ENCODE results near the gene FBXO38. TPM values are rescaled to one million over a fixed set of nuclear protein-coding genes. Genes with fewer than 3 reads are reported as not detected.

FBXO38 gene
- total RNA-seq, 1 donor from 2014 or later, result 62.8 TPM

GRCh38 chr5:148471379-148471778 lies 87.6 kb downstream of the FBXO38 start:
- no peak for DNase-seq (ENCODE audit: low read depth, low spot score)

GRCh38 chr5:148474025-148474511 lies 90.3 kb downstream of the FBXO38 start:
- peak; percentile 65 for DNase-seq (ENCODE audit: low read depth, low spot score)

GRCh38 chr5:148476302-148476701 lies 92.5 kb downstream of the FBXO38 start:
- DNase-seq (ENCODE audit: low read depth, low spot score), result no peak

- no peak for DNase-seq (ENCODE audit: low read depth, low spot score)
Observed at GRCh38 chr5:148477429-148477828, 93.7 kb downstream of the FBXO38 start.

GRCh38 chr5:148482196-148482595 lies 98.4 kb downstream of the FBXO38 start:
- DNase-seq (ENCODE audit: low read depth, low spot score), result no peak

- DNase-seq (ENCODE audit: low read depth, low spot score), result no peak
Observed at GRCh38 chr5:148482697-148483462, 99.1 kb downstream of the FBXO38 start.

GRCh38 chr5:148483750-148484149 lies 100.0 kb downstream of the FBXO38 start:
- no peak for DNase-seq (ENCODE audit: low read depth, low spot score)

- no peak for DNase-seq (ENCODE audit: low read depth, low spot score)
Observed at GRCh38 chr5:148484651-148485050, 100.9 kb downstream of the FBXO38 start.

- DNase-seq (ENCODE audit: low read depth, low spot score), result no peak
Observed at GRCh38 chr5:148486456-148486855, 102.7 kb downstream of the FBXO38 start.

GRCh38 chr5:148488757-148489156 lies 105.0 kb downstream of the FBXO38 start:
- no peak for DNase-seq (ENCODE audit: low read depth, low spot score)

- no peak for DNase-seq (ENCODE audit: low read depth, low spot score)
Observed at GRCh38 chr5:148491015-148491792, 107.4 kb downstream of the FBXO38 start.

- no peak for DNase-seq (ENCODE audit: low read depth, low spot score)
Observed at GRCh38 chr5:148491793-148492184, 108.0 kb downstream of the FBXO38 start.

- DNase-seq (ENCODE audit: low read depth, low spot score), result no peak
Observed at GRCh38 chr5:148492351-148492750, 108.6 kb downstream of the FBXO38 start.

Other genes with a start within 250 kb of the FBXO38 start
- gene SPINK14, start 215.4 kb upstream of the FBXO38 start, total RNA-seq, result not detected in 2 replicates
- gene SPINK6, start 180.9 kb upstream of the FBXO38 start, total RNA-seq, result not detected in 2 replicates
- gene MARCOL, start 145.4 kb upstream of the FBXO38 start, total RNA-seq, result not detected in 2 replicates
- gene SPINK13, start 115.2 kb upstream of the FBXO38 start, total RNA-seq, result not detected in 2 replicates
- not detected in 2 replicates for gene SPINK7, start 71.5 kb upstream of the FBXO38 start, total RNA-seq
- gene SPINK9, start 48.4 kb upstream of the FBXO38 start, total RNA-seq, result not detected in 2 replicates